GM10847 (cell line): ENCODE results near the gene DIPK1A.

Experiments used
- POLR2A ChIP-seq: IDR thresholded peaks from 2 replicates; pipeline ENCODE4 v1.6.1; 2011; ENCODE audit not compliant: insufficient read length; ENCODE audit errors: extremely low read depth

The DIPK1A gene

GRCh38 chr1:92797297-92797696, 164.0 kb downstream of the DIPK1A start:
- no peak for TF ChIP-seq POLR2A

- no peak for TF ChIP-seq POLR2A
Observed at GRCh38 chr1:92795166-92795565, 166.1 kb downstream of the DIPK1A start.

- no peak for TF ChIP-seq POLR2A
Observed at GRCh38 chr1:92792340-92792782, 168.9 kb downstream of the DIPK1A start.
